Left lung (tissue), 10 donors: ENCODE data around the gene SDSL. TPM values are rescaled to one million over a fixed set of nuclear protein-coding genes. Genes with fewer than 3 reads are reported as not detected.
A peak's percentile ranks its signal among the peaks of the same experiment; 100 is the strongest.

ENCODE experiments used
- ATAC-seq: fragments of 200-7000 bp; cut with Tn5 transposase; one replicate; pipeline ENCODE4 v1.9.1; 2020; ENCODE audit warnings: moderate library complexity
- DNase-seq, 4 donors: peaks; one replicate each; pipeline ENCODE4 v3.0.0-alpha.2; 2013 to 2020
- H3K27ac ChIP-seq, 2 donors: fragments of 200-600 bp; sonication (generic) in 1 of 2; one replicate each; pipeline versions ENCODE4 v1.5.0 to v1.8.0; 2020 to 2021
- H3K27me3 ChIP-seq, 2 donors: fragments of 200-600 bp; sonication (generic) in 1 of 2; one replicate each; pipeline versions ENCODE4 v1.5.0 to v1.8.0; 2020 to 2021
- H3K36me3 ChIP-seq, 2 donors: fragments of 200-600 bp; sonication (generic) in 1 of 2; one replicate each; pipeline versions ENCODE4 v1.5.0 to v1.8.0; 2020 to 2021
- H3K4me1 ChIP-seq, 2 donors: fragments of 200-600 bp; one replicate each; pipeline ENCODE4 v1.8.0; 2021
- H3K4me3 ChIP-seq, 2 donors: fragments of 200-600 bp; sonication (generic) in 1 of 2; one replicate each; pipeline versions ENCODE4 v1.5.0 to v1.8.0; 2020 to 2021; ENCODE audit warnings: mild to moderate bottlenecking in 1 of 2
- H3K9me3 ChIP-seq, 2 donors: fragments of 200-600 bp; sonication (generic) in 1 of 2; one replicate each; pipeline versions ENCODE4 v1.5.0 to v1.8.0; 2020 to 2021
- CTCF ChIP-seq, 2 donors: fragments of 200-600 bp; sonication (generic) in 1 of 2; IDR thresholded peaks; one replicate each; pipeline versions ENCODE4 v1.5.0 to v1.8.0; 2021; ENCODE audit warnings: antibody characterized with exemption in 2 of 2
- intact Hi-C, 2 donors: fragments of 100-400 bp; cut with DNase I; formaldehyde crosslinking; loops; one replicate each; pipeline versions ENCODE4 v1.11.2 to v1.14.2; 2022
- polyA plus RNA-seq, 6 donors: library from polyadenylated mRNA; unstranded; fragments of 120-200 nt; gene quantifications; one replicate each; pipeline ENCODE4 v1.2.1, GENCODE V29; 2013; ENCODE audit not compliant: insufficient read length in 6 of 6
- total RNA-seq, 2 donors: library from RNA; stranded (reverse); fragmentation: NEBNext Ultra II Directional; extraction: Animal tissue kit (Norgen Biotek cat#: 25700); gene quantifications; one replicate each; pipeline ENCODE4 v1.2.1, GENCODE V29; 2021
- donor health status: DM: no; HTN: yes; CAD: no.
- donor health status: DM: no; HTN: no; CAD: no.

SDSL gene
- total and polyA plus RNA-seq, 8 donors = 4.2 to 13.8 (median 4.9) TPM

GRCh38 chr12:113418213-113418879 is 3.8 kb upstream of the SDSL start:
- ATAC-seq (peak; percentile 22), DNase-seq (peak in 1 of 4 donors; percentile 67)
- Histone ChIP-seq H3K27ac (no peak overlapping the region), H3K4me1 (peaks cover 8 to 42% of the 10 kb centered on the region in 2 donors), H3K9me3 (no peaks in the 10 kb centered on the region), H3K36me3 (no peaks in the 10 kb centered on the region), H3K27me3 (peaks cover 0 to 3% of the 10 kb centered on the region in 2 donors), H3K4me3 (no peak overlapping the region)
- no peak for TF ChIP-seq CTCF (IDR thresholded peaks at IDR 0.05)
- intact Hi-C loops = no loop called here

DNA sequence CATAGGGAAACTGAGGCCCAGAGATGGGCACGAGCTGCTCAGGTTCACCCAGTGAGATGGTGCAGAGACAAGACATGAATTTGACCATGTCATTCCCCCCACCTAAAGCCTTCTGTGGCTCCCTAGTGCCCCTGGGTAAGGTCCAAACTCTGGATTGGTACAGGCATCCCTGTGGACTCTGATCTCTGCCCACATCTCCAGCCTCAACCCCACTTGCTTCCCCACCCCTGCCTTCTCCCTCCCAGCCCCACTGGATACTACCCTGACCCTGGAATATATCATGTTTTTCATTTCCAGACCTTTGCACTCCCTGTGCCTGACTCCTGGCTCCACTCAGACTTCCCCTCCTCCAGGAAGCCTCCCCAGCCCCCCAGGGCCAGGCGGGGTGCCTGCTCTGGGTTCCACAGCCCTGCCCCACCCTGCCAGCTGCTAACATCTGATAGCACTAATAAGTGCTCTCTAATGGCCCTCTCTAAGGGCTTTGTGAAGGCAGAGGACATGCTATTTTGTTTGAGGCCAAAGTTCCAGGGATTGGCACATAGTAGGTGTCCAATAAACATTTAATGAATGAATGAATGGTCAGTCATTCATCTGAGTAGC is 1.1 kb upstream of the SDSL start:
- no peak for TF ChIP-seq CTCF (IDR thresholded peaks at IDR 0.05)
- H3K4me1 ChIP-seq = peaks cover 8 to 50% of the 10 kb centered on the region in 2 donors
- H3K36me3 ChIP-seq = no peaks in the 10 kb centered on the region
- DNase-seq (peak in 1 of 4 donors; percentile 68), ATAC-seq (no peak)
- H3K27me3 ChIP-seq = peaks cover 0 to 3% of the 10 kb centered on the region in 2 donors
- H3K4me3 ChIP-seq = no peak overlapping the region
- no peak overlapping the region for H3K27ac ChIP-seq
- no peaks in the 10 kb centered on the region for H3K9me3 ChIP-seq
- intact Hi-C loops = loop anchor here in 1 of 2 donors (10.0 kb wide), 2 partner anchors 106 to 226 kb away; no protein-coding TSS in a partner anchor

GRCh38 chr12:113422886-113423669 is 898 bp downstream of the SDSL start:
- no peaks in the 10 kb centered on the region for H3K9me3 ChIP-seq
- DNase-seq (no peak), ATAC-seq (no peak)
- peak overlapping the region; percentile 41 to 59 for H3K4me3 ChIP-seq
- intact Hi-C loops = loop anchor here in 1 of 2 donors (10.0 kb wide), 2 partner anchors 108 to 228 kb away; no protein-coding TSS in a partner anchor
- H3K36me3 ChIP-seq = no peaks in the 10 kb centered on the region
- peaks cover 8 to 44% of the 10 kb centered on the region in 2 donors for H3K4me1 ChIP-seq
- H3K27me3 ChIP-seq = peaks cover 0 to 3% of the 10 kb centered on the region in 2 donors
- no peak for TF ChIP-seq CTCF (IDR thresholded peaks at IDR 0.05)
- H3K27ac ChIP-seq = peak overlapping the region; percentile 71 to 78

- intact Hi-C loops = loop anchor here in 1 of 2 donors (10.0 kb wide), 2 partner anchors 110 to 230 kb away; no protein-coding TSS in a partner anchor
- H3K36me3 ChIP-seq = no peaks in the 10 kb centered on the region
Measured at GRCh38 chr12:113424456-113424855, 2.3 kb downstream of the SDSL start.

More at GRCh38 chr12:113424456-113424855, 2.3 kb downstream of the SDSL start:
- H3K9me3 ChIP-seq = no peaks in the 10 kb centered on the region
- DNase-seq (no peak), ATAC-seq (no peak)
- no peak overlapping the region for H3K4me3 ChIP-seq
- no peak for TF ChIP-seq CTCF (IDR thresholded peaks at IDR 0.05)
- H3K27ac ChIP-seq = no peak overlapping the region
- peaks cover 8 to 35% of the 10 kb centered on the region in 2 donors for H3K4me1 ChIP-seq
- H3K27me3 ChIP-seq = no peaks in the 10 kb centered on the region
